Measurements from ENCODE around the gene MON1A.

The MON1A gene

DNA sequence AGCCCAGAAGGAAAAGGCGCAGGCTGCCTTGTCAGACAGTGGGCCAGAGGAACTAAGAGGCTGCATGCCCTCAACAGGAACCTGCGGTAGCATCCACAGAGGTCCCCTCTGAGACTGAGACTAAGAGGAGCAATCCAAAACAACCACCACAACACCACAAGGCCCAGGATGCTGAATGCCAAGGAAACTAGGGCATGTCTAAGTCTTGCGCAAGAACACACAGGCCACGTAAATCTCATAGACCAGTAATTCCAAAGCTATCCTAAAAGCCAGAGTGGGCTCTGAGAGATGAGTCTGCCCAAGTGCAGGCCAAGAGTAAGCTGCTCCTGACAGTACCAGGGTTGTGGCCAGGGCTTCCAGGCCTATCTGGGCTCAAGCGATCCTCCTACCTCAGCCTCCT, 12.9 kb downstream of the MON1A start:
- no peak overlapping the region for H3K4me3 ChIP-seq (ENCODE audit: low read depth, low read length)
- TF ChIP-seq, protein P1, sequence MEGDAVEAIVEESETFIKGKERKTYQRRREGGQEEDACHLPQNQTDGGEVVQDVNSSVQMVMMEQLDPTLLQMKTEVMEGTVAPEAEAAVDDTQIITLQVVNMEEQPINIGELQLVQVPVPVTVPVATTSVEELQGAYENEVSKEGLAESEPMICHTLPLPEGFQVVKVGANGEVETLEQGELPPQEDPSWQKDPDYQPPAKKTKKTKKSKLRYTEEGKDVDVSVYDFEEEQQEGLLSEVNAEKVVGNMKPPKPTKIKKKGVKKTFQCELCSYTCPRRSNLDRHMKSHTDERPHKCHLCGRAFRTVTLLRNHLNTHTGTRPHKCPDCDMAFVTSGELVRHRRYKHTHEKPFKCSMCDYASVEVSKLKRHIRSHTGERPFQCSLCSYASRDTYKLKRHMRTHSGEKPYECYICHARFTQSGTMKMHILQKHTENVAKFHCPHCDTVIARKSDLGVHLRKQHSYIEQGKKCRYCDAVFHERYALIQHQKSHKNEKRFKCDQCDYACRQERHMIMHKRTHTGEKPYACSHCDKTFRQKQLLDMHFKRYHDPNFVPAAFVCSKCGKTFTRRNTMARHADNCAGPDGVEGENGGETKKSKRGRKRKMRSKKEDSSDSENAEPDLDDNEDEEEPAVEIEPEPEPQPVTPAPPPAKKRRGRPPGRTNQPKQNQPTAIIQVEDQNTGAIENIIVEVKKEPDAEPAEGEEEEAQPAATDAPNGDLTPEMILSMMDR (IDR thresholded peaks at IDR 0.05; ENCODE audit: control insufficient read depth, extremely low read depth, insufficient read depth): no peak
- DNase-seq (ENCODE audit: low read depth): no peak

DNA sequence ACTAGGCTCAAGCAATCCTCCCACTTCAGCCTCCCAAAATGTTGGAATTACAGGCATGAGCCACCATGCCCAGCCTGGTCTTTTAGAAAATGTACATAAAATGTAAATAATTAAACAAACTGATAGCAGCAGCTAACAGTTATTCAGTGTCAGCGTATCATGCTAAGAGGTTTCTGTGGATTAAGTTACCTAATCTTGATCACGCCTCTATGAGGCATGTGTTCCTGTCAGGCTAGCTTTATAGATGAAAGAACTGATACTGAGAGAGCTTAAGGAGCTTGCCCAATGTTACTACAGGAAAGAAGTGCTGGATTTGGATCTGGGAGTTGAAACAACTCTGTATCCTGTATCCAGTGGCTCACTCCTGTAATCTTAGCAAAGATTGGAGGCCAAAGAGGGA, 14.7 kb downstream of the MON1A start:
- H3K4me3 ChIP-seq (ENCODE audit: low read depth, low read length): no peak overlapping the region
- TF ChIP-seq, protein P1 (IDR thresholded peaks at IDR 0.05; ENCODE audit: control insufficient read depth, extremely low read depth, insufficient read depth): no peak
- DNase-seq (ENCODE audit: low read depth): no peak

DNA sequence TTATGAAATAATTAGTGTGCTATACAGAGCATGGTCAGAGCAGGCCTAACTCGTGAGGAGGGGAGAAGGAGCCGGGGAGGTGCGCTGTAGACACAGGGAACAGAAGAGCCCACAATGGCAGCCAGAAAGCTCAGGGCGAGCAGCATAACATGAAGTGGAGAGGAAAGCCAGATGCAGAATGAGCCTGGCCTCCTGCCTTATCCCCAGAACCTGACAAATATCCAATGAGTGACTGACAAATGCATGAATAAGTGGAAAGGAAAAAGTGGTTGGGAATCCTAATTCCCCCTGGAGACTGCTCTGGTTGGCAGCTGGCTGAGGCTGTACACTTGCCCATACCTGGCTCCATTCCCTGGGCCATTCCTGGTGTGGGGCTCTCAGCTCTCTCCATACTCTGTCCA, 16.7 kb downstream of the MON1A start:
- DNase-seq (ENCODE audit: low read depth): no peak
- TF ChIP-seq, protein P1 (IDR thresholded peaks at IDR 0.05; ENCODE audit: control insufficient read depth, extremely low read depth, insufficient read depth): no peak
- H3K4me3 ChIP-seq (ENCODE audit: low read depth, low read length): no peak overlapping the region

DNA sequence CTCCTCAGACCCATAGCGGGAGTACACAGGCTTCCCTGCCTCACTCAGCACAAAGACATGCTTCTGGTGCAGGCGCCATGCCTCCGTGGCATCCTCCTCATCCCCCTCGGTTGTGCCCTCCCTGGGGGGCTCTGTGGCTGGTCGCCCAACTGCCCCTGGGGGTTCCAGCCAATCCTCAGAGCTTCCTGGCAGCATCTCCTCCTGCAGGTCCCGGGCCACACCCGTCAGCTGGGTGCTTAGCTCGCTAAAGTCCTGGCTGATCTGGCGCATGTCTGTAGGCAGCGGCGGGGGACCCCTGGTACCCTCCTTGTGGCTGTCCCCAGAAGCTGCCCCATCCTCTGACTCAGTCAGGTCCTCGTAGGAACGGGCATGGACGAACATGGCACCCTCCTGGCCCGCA, 18.0 kb downstream of the MON1A start:
- no peak for DNase-seq (ENCODE audit: low read depth)
- TF ChIP-seq, protein P1 (IDR thresholded peaks at IDR 0.05; ENCODE audit: control insufficient read depth, extremely low read depth, insufficient read depth): no peak
- no peak overlapping the region for H3K4me3 ChIP-seq (ENCODE audit: low read depth, low read length)

DNA sequence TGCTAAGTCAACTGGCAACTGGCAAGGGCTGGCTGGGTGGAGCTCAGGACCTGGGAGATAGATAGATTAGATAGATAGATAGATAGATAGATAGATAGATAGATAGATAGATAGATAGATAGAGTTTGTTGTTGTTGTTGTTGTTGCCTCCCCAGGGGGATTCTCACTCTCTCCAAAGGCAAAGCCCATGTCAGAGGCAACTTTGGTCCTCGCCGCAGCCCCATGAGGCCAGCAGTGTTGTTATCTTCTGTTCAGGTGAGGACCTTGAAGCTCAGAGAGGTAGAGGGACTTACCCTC, 18.5 kb downstream of the MON1A start:
- DNase-seq (ENCODE audit: low read depth): no peak
- TF ChIP-seq, protein P1 (IDR thresholded peaks at IDR 0.05; ENCODE audit: control insufficient read depth, extremely low read depth, insufficient read depth): no peak
- H3K4me3 ChIP-seq (ENCODE audit: low read depth, low read length): no peak overlapping the region

DNA sequence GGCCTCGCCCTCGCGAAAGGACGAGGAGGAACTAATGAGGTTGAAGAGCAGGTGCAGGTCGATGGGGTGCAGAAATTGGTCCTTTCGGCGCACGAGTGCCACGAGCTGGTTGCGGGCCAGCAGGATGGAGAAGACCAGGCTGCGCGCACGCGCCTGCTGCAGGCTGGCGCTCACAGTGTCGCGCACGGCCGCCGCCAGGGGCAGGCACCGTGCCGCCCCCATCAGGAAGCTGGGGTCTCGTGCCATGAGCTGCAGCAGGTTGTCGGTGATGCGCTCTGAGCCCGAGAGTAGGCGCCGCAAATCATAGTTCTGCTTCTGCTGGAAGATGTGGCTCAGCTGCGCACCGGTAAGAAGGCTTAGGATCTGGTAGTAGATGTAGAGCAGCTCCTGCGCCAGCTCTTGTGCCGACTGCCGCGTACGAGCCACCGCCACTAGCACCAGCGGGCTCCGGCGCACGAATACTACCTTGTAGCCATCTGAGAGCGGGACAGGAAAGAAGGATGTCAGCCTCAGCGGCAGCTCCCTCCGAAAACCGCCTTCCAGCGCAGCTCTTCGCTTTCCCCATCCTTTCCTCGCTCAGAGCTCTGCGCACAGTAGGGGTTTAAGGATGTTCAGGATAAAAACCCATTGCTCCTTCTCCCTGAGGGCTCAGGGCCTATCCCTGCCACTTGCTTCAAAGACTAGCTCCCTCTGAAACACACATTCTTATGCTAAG, 19.0 kb downstream of the MON1A start:
- TF ChIP-seq, protein P1 (IDR thresholded peaks at IDR 0.05; ENCODE audit: control insufficient read depth, extremely low read depth, insufficient read depth): no peak
- no peak overlapping the region for H3K4me3 ChIP-seq (ENCODE audit: low read depth, low read length)
- no peak for DNase-seq (ENCODE audit: low read depth)
